Adipose tissue (tissue), 3 donors: ENCODE data around the gene OXA1L. TPM values are rescaled to one million over a fixed set of nuclear protein-coding genes. Genes with fewer than 3 reads are reported as not detected.

ENCODE experiments used
- H3K27ac ChIP-seq: one replicate; pipeline ENCODE4 v1.5.1; 2013; ENCODE audit warnings: low read depth, low read length
- WGBS, 3 donors: extraction: QIAGEN DNeasy Blood & Tissue Kit; methylation state at CpG; one replicate each; pipeline ENCODE4 v1.1.7; 2013; 5-methylcytosine and 5-hydroxymethylcytosine counted together
- polyA plus RNA-seq, 3 donors: library from polyadenylated mRNA; stranded (reverse); fragments of 200-250 nt; gene quantifications; one replicate each; pipeline ENCODE4 v1.2.3, GENCODE V29; 2013
- donor health status: healthy with polysubstance abuse.
- donor health status: Bipolar disorder and iron deficiency.
- donor health status: healthy.

OXA1L gene
- polyA plus RNA-seq, 3 donors: 72.7 to 123 (median 83.9) TPM

- 10 to 27% (median 20%) methylated on average over 10 of the region's 10 CpGs for WGBS, 3 donors
- no peak overlapping the region for H3K27ac ChIP-seq
These were observed 52.9 kb downstream of the OXA1L start for GRCh38 chr14:22819151-22819988.

- 70 to 94% (median 84%) methylated on average over 1 of the region's 1 CpG for WGBS, 3 donors
- H3K27ac ChIP-seq: no peak overlapping the region
These were observed 54.2 kb downstream of the OXA1L start for GRCh38 chr14:22820731-22821130.

GRCh38 chr14:22821193-22822015 is 54.9 kb downstream of the OXA1L start:
- WGBS, 3 donors: 38 to 81% (median 78%) methylated on average over 24 of the region's 24 CpGs
- H3K27ac ChIP-seq: no peak overlapping the region

GRCh38 chr14:22822016-22822570 is 55.6 kb downstream of the OXA1L start:
- 55 to 66% (median 61%) methylated on average over 27 to 32 of the region's 32 CpGs for WGBS, 3 donors
- no peak overlapping the region for H3K27ac ChIP-seq

Other genes with a start within 250 kb of the OXA1L start
- gene DAD1, start 177.5 kb upstream of the OXA1L start, polyA plus RNA-seq: 100 to 1,000 TPM; 187 to 278 (median 235) TPM
- 10 to 100 TPM in 2 of 3 donors, 1 to 10 TPM in 1; 9.3 to 20.0 (median 19.5) TPM for gene ABHD4, start 168.4 kb upstream of the OXA1L start, polyA plus RNA-seq
- gene OR6J1, start 122.3 kb upstream of the OXA1L start, polyA plus RNA-seq: not detected
- gene SLC7A7, start 48.7 kb downstream of the OXA1L start, polyA plus RNA-seq: 10 to 100 TPM in 2 of 3 donors, 1 to 10 TPM in 1; 3.7 to 15.2 (median 12.1) TPM
- gene MRPL52, start 63.2 kb downstream of the OXA1L start, polyA plus RNA-seq: 10 to 100 TPM; 54.2 to 76.3 (median 65.9) TPM
- 100 to 1,000 TPM in 1 of 3 donors, 10 to 100 TPM in 2; 26.1 to 109 (median 86.0) TPM for gene MMP14, start 69.9 kb downstream of the OXA1L start, polyA plus RNA-seq
- 10 to 100 TPM; 43.8 to 91.5 (median 50.6) TPM for gene LRP10, start 105.1 kb downstream of the OXA1L start, polyA plus RNA-seq
- gene REM2, start 116.5 kb downstream of the OXA1L start, polyA plus RNA-seq: under 1 TPM in 2 of 3 donors, not detected in 1; 0.22 to 0.51 TPM
- 10 to 100 TPM; 20.1 to 36.9 (median 34.6) TPM for gene RBM23, start 152.5 kb downstream of the OXA1L start, polyA plus RNA-seq
- gene PRMT5, start 162.7 kb downstream of the OXA1L start, polyA plus RNA-seq: 10 to 100 TPM; 30.8 to 46.0 (median 32.7) TPM
- gene HAUS4, start 190.4 kb downstream of the OXA1L start, polyA plus RNA-seq: 10 to 100 TPM; 28.3 to 45.7 (median 30.9) TPM
- gene AJUBA, start 215.9 kb downstream of the OXA1L start, polyA plus RNA-seq: 1 to 10 TPM; 1.6 to 3.4 (median 2.0) TPM
- 10 to 100 TPM in 1 of 3 donors, 1 to 10 TPM in 2; 4.8 to 13.5 (median 6.2) TPM for gene C14orf93, start 243.5 kb downstream of the OXA1L start, polyA plus RNA-seq